Colon (tissue), 2 donors: Measurements from ENCODE around the gene ELL2.

ENCODE experiments used
- FAIRE-seq: peaks from 2 replicates; lab custom pipeline; 2012; peaks lifted over from hg19 to GRCh38; lab: Jason Lieb, UNC
- donor health status: control.
- donor health status: control.

Gene ELL2

GRCh38 chr5:95983080-95983479 is 21.4 kb upstream of the ELL2 start:
- no peak for FAIRE-seq

- FAIRE-seq = no peak
Observed at GRCh38 chr5:95976606-95977005, 15.0 kb upstream of the ELL2 start.

GRCh38 chr5:95975703-95976102 is 14.1 kb upstream of the ELL2 start:
- FAIRE-seq = no peak

DNA sequence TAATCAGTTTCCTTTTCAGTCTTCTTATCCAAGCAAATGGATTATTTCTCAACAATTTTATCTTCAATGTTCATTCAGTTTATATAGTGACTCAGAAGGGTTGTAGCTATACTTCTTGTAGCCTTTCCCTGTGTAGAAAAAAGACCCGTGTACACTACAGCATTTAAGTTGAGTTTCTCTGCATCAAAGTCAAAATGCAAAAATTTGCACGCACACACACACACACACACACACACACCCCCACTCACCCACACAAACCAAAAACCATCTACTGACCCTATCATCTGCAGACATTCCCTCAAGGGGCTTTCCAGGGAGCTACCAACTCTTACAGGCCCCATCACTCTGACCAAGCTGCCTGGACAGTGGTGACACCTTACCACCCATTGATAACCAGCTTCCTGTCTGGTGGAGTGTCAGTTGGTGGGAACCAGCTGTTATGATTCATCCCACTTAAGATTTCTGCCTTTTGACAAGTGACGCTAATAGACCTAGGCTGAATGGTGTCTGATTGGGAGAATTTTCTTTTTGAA is 12.2 kb upstream of the ELL2 start:
- FAIRE-seq = no peak

DNA sequence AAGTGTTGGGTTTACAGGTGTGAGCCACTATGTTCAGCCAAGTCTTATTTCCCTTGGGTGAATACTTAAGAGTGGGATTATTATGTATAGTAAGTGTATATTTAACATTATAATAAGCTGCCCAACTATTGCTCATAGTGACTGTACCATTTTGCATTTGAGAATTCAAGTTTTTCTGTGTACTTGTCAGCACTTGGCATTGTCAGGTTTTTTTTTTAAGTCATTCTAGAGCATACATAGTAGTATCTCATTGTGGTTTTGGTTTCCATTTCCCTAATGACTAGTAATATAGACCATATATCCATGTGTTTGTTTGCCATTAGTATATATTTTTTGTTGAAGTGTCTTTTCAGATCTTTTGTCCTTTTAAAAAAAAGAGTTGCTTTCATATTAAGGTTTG is 10.5 kb upstream of the ELL2 start:
- no peak for FAIRE-seq

DNA sequence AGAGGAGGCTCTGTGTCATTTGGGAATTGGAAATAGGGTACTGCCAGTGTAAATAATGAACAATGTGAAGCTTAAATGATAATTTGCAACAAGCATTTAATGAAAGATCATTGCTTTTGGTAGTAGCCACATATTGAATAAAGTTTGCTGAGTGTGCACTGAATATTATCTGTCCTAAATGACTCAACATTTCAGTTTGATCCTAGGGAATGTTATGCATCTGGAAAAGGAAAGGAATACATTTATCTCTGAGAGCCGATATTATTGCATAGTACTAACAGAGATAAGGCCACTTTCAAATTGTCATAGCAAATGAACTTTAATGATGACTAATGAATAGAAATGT is 8.7 kb upstream of the ELL2 start:
- no peak for FAIRE-seq

GRCh38 chr5:95969651-95970358 is 8.2 kb upstream of the ELL2 start:
- FAIRE-seq = no peak

GRCh38 chr5:95969055-95969454 is 7.4 kb upstream of the ELL2 start:
- FAIRE-seq = no peak

DNA sequence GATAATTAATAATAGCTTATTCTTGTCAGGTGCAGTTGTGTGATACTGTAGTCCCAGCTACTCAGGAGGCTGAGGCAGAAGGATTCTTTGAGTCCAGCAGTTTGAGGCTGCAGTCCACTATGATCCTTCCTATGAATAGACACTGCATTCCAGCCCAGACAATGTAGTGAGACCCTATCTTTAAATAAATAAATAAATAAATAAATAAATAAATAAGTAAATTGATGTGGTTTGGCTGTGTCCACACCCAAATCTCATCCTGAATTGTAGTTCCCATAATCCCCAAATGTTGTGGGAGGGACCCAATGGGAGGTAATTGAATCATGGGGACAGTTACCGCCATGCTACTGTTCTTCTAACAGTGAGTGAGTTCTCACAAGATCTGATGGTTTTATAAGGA is 5.6 kb upstream of the ELL2 start:
- FAIRE-seq = no peak

GRCh38 chr5:95966005-95966404 is 4.4 kb upstream of the ELL2 start:
- no peak for FAIRE-seq

DNA sequence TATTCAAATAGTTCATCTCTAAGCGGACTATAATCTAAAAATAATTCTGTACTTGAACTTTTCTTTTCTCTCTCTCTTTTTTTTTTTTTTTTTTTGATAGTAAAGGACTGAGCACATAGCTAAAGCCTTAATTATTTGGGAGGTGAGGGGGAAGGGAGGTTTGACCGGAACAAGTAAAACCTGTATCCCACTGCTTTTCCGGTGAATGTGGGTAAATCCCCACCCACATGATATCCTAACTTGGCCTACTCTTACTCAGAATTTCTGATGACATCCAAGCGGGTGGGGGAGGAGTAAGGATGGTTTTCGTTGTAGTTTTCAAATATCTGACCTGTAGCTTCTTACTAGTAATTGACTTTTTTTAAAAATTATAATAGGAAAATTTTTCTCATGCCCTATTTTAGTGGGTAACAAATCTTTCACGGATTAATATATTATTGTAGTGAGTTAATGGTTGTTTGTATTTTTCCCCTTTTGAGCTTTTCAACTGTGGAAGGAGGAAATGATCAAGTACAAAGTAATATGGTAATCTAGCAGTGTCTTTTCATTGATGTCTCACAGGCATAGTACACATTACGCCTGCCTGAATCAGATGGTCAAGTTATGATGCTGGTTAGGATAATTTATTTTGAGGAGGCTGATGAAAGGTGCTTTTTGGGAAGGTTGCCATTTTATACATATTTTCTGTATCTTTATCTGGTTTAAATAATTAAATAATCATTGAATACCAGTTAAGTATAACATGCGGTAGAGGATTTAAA is 2.2 kb upstream of the ELL2 start:
- no peak for FAIRE-seq

DNA sequence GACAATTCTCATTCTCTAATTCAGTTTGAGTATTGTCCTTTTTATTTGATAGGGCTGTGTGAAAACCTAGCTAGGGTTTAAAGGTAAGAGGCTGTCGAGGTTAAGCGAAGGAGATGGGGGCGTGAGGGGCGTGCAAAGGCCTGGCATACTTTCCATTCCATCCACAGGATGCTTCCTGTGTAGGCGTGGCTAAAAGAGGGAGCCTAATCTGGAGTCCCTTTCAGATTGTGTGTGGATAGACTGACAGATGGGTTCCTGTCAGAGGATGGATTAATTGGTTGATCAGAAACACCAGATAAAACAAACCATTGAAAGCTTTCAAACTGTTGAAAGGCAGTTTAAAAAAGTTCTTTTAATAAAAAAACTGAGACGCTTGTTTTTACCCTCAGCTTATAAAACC is 1.1 kb upstream of the ELL2 start:
- FAIRE-seq = no peak

DNA sequence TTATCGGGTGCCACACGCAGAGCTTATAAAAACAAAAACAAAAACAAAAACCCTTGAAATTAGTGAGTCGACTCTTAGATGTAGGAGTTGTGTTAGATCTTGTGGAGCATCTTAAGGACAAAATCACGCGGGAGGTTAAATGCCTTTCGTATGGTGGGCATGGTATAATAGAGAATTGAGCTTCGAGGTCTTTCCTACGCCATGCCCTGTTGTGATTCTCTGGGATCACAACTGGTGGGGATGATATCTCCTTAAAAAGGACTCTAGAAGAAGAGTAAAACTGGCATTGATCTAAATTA is 773 bp upstream of the ELL2 start:
- no peak for FAIRE-seq

DNA sequence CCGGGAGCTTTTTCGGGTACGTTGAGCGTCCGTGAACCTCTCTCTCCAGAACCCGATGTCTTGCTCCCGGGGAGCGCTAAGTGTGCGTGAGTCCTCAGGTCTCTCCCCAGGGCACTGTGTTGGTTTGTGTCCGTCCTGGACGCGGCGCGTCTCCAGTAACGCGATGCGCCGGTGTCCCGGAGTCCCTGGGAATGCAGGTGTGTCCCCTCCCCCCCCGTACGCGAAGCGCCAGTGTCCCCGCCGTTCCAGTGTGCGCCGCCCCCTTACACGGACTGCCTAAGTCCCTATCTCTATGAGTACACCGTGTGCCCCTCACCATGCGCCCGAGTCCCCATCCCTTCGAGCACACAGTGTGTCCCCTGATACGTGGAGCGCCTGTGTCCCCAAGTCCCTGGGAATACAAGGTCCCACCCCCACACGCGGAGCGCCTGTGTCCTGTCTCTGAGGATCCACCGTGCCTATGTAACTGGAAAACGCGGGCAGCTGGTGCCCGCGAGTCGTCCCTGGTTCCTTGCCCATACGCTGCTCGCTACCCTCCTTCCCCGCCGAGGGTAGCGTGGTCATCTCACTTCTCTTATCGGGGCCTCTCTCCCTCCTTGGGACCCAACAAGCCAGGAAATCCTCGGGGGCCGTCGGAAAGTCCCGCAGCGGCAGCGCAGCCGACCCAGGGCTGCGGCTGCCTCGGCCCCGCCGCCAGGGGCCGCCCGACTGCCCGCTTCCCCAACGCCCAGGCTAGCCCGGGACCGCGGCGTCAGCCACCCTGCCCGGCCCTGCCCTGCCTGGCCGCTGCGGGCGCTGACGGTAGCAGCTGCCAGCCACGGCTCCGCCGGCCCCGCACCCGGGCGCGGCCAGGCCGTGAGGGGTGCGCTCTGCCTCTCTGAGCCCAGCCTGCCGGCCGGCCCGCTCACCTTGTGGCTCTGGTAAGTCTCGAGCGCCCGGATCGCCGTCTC is 709 bp downstream of the ELL2 start:
- no peak for FAIRE-seq

GRCh38 chr5:95959888-95960666 is 1.6 kb downstream of the ELL2 start:
- no peak for FAIRE-seq

- FAIRE-seq = no peak
Observed at GRCh38 chr5:95959051-95959887, 2.4 kb downstream of the ELL2 start.

DNA sequence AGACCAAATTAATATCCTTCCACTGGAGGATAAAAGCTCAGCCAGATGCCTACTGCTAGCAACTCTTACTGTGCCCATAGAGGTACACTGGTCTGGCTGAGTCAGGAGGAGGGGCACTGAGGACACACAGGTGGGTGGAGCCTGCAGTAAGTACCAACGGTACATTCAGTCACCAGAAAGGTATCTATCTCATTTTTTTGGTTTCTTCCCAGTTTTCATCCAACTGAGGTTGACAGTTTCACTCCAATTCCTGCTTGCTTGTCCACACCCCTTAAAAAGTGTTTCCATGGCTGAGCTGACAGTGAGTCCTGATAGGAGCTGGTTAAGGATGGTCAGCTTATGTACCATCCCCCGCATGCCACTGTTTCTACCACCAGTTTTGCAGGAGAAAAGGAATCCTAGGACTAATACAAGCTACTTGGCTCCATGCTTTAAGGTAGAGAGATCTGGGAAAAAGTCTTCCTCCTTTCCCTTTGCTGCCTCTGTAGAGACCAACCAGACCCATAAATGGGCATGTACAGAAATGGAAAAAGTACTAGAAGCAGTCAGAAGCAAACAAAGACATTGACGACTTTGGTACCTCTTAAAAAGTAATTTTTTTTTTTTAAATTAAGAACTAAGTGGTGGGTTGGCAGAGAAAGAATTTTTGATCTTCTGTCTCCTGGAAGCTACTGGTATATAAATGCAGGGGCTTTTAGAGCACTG is 3.2 kb downstream of the ELL2 start:
- no peak for FAIRE-seq

DNA sequence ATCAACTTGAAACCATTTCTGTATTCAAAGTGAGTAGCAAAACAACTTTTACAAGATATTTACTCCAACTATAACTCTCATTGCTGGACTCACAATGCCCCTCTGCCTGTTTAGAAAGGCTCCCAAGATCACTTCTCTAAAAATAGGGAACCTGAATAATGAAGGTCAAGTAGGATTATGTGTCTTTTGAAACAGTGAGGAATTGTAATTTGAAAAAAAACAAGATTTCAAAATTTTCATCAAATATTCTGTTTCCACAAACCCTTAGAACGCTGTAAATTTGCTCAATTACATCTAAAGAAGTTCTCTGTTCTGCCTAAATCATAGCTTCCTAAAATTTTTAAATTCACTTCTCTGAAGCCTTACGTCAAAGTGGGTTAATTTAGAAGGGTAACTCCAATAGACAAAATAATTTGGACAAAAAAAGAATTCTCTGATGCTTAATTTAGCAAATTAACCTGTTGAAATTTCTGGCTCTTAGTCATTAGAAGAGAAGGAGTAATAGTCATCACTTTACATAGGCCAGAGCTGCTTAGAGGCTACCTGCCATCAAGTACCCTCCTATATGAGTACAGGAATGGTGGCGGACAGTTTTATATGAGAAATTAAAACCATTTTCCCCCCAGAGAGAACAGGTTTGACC is 4.0 kb downstream of the ELL2 start:
- FAIRE-seq = no peak

GRCh38 chr5:95956900-95957293 is 4.8 kb downstream of the ELL2 start:
- no peak for FAIRE-seq
